ENCODE data around the gene CA5A. TPM values are rescaled to one million over a fixed set of nuclear protein-coding genes. Genes with fewer than 3 reads are reported as not detected.

The CA5A gene
- total and polyA plus RNA-seq, 2 of the 13 experiments (the other 11 are each of a cell fraction or from before 2014, with no cell fraction given), result 66.8 to 106 TPM

DNA sequence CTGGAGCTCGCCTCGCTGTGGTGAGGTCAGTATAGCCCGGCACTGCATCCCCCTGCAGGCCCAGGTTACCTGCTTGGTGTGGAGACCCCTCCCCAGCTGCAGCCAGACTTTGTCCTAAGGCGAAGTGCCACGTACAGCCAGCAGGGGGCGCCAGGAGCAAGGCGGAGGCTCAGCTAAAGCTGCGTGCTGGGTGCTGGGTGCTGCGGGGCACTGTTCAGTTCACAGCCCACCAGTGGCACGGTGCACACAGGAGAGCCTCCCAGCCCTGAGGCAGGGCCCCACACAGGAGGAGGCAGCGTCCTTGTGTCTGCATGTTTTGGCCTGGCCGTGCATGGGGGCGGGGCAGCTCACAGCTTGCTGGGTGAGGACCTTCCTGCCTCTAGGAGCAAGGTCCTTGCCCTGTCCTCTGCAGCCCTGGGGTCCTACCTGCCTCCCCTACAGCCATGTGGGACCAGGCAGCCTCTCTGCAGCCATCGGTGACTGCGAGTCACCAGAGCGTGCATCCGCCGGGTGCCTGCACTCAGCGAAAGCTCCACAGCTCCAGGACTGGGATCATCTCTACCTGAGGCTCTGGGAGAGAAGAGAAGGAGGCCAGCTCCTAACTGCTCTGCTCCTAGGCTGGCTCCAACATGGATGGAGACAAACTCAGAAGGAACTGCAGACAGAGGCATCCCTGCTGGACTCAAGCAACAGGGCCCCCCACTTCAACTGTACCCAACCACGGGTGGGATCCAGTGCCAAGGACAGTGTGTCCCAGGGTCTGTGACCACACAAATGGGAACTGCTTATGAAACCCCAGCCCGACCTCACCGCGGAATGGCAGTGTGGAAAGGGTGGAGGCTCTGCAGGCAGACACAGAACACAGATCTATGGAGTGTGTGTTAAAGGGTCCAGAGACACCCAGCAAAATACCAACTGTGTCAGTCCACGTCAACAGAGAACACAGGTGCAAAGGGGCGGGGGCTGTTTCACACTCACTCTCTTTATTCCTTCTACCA is 86.0 kb downstream of the CA5A start:
- peak; percentile 42 for FAIRE-seq
- TF ChIP-seq, protein P1, sequence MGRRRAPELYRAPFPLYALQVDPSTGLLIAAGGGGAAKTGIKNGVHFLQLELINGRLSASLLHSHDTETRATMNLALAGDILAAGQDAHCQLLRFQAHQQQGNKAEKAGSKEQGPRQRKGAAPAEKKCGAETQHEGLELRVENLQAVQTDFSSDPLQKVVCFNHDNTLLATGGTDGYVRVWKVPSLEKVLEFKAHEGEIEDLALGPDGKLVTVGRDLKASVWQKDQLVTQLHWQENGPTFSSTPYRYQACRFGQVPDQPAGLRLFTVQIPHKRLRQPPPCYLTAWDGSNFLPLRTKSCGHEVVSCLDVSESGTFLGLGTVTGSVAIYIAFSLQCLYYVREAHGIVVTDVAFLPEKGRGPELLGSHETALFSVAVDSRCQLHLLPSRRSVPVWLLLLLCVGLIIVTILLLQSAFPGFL (CRISPR knock-in tag; IDR thresholded peaks at IDR 0.05), result no peak
- TF ChIP-seq SP2 (CRISPR knock-in tag; IDR thresholded peaks at IDR 0.05) (no peak; the same call in 1 of the 2 replicates), CHCHD3 (CRISPR knock-in tag; IDR thresholded peaks at IDR 0.05) (0 out of 2 replicates have a peak, but pooled peaks have one; percentile 10), ZNF17 (CRISPR knock-in tag; IDR thresholded peaks at IDR 0.05) (no peak), CBX1 (IDR thresholded peaks at IDR 0.05; ENCODE audit: low read depth) (peak; percentile 93), PAX8 (CRISPR knock-in tag; IDR thresholded peaks at IDR 0.05; ENCODE audit: borderline replicate concordance) (no peak), ZNF775 (CRISPR knock-in tag; IDR thresholded peaks at IDR 0.05; ENCODE audit: borderline replicate concordance) (no peak), SMAD9 (CRISPR knock-in tag; IDR thresholded peaks at IDR 0.05) (no peak), ETV5 (CRISPR knock-in tag; IDR thresholded peaks at IDR 0.05; ENCODE audit: borderline replicate concordance) (peak; percentile 71), CREM (IDR thresholded peaks at IDR 0.05) (peak; percentile 52; the same call in 1 of the 2 replicates), CREM (CRISPR knock-in tag; IDR thresholded peaks at IDR 0.05) (no peak), ZNF549 (CRISPR knock-in tag; IDR thresholded peaks at IDR 0.05) (no peak), SOX5 (CRISPR knock-in tag; IDR thresholded peaks at IDR 0.05; ENCODE audit: borderline replicate concordance) (peak; percentile 86; the same call in 1 of the 2 replicates), ERF (CRISPR knock-in tag; IDR thresholded peaks at IDR 0.05) (peak; percentile 91)
- TF ChIP-seq, protein P2, sequence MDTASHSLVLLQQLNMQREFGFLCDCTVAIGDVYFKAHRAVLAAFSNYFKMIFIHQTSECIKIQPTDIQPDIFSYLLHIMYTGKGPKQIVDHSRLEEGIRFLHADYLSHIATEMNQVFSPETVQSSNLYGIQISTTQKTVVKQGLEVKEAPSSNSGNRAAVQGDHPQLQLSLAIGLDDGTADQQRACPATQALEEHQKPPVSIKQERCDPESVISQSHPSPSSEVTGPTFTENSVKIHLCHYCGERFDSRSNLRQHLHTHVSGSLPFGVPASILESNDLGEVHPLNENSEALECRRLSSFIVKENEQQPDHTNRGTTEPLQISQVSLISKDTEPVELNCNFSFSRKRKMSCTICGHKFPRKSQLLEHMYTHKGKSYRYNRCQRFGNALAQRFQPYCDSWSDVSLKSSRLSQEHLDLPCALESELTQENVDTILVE (CRISPR knock-in tag; IDR thresholded peaks at IDR 0.05), result no peak
- TF ChIP-seq, protein P3, sequence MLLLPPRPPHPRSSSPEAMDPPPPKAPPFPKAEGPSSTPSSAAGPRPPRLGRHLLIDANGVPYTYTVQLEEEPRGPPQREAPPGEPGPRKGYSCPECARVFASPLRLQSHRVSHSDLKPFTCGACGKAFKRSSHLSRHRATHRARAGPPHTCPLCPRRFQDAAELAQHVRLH (CRISPR knock-in tag; IDR thresholded peaks at IDR 0.05; ENCODE audit: borderline replicate concordance, low read depth), result peak; percentile 96; the same call in 1 of the 2 replicates
- TF ChIP-seq, protein P4, sequence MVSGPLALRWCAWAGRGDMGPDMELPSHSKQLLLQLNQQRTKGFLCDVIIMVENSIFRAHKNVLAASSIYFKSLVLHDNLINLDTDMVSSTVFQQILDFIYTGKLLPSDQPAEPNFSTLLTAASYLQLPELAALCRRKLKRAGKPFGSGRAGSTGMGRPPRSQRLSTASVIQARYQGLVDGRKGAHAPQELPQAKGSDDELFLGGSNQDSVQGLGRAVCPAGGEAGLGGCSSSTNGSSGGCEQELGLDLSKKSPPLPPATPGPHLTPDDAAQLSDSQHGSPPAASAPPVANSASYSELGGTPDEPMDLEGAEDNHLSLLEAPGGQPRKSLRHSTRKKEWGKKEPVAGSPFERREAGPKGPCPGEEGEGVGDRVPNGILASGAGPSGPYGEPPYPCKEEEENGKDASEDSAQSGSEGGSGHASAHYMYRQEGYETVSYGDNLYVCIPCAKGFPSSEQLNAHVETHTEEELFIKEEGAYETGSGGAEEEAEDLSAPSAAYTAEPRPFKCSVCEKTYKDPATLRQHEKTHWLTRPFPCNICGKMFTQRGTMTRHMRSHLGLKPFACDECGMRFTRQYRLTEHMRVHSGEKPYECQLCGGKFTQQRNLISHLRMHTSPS (CRISPR knock-in tag; IDR thresholded peaks at IDR 0.05; ENCODE audit: low read depth), result peak; percentile 100
- TF ChIP-seq, protein P5, sequence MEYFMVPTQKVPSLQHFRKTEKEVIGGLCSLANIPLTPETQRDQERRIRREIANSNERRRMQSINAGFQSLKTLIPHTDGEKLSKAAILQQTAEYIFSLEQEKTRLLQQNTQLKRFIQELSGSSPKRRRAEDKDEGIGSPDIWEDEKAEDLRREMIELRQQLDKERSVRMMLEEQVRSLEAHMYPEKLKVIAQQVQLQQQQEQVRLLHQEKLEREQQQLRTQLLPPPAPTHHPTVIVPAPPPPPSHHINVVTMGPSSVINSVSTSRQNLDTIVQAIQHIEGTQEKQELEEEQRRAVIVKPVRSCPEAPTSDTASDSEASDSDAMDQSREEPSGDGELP (IDR thresholded peaks at IDR 0.05; ENCODE audit: borderline replicate concordance, low read depth), result peak; percentile 74; the same call in 1 of the 2 replicates

More for the DNA sequence above, 86.0 kb downstream of the CA5A start:
- H3K27me3 ChIP-seq (ENCODE audit: control insufficient read depth in 1 of 2, insufficient read depth in 2 of 2, low read length in 2 of 2), result no peaks in the 10 kb centered on the region
- no TSS peak for BruUV-seq (replicated peaks)
- no peaks in the 10 kb centered on the region for H3K9me3 ChIP-seq (ENCODE audit: low read length)
- ATAC-seq (peak; percentile 69), DNase-seq (ENCODE audit: low spot score) (peak; percentile 91)
- H4K20me1 ChIP-seq (ENCODE audit: insufficient read depth, low read length), result no peaks in the 10 kb centered on the region
- 39% methylated on average over 15 of the region's 25 CpGs for WGBS (ENCODE audit: low lambda C conversion rate)
- peaks cover 99% of the 10 kb centered on the region for H3K4me1 ChIP-seq (ENCODE audit: insufficient read depth, low read length)
- H3K79me2 ChIP-seq (ENCODE audit: insufficient read depth, low read length), result peaks cover 80% of the 10 kb centered on the region
- H3K9ac ChIP-seq (ENCODE audit: insufficient read depth, low read depth, low read length), result peak overlapping the region; percentile 79
- peak overlapping the region; percentile 98 for H3K27ac ChIP-seq (ENCODE audit: extremely low read length, insufficient read depth, low read length)
- peak overlapping the region; percentile 37 for H3K4me2 ChIP-seq (ENCODE audit: low read depth, low read length)
- H3K36me3 ChIP-seq (replicated peaks in 1 of 2; ENCODE audit: control insufficient read depth in 1 of 2, insufficient read depth in 2 of 2, low read length in 2 of 2), result peaks cover 34 to 58% of the 10 kb centered on the region in 2 experiments
- in situ Hi-C loops (cut with HindIII; ENCODE audit: extremely low pct_ligation_motif_present, low pct_unique_long_range_greater_than_20kb), result loop anchor here (5.0 to 25.0 kb wide), 2 partner anchors 73 to 463 kb away; partner anchors contain the start of genes FBXO31 and MAP1LC3B
- CTCF ChIA-PET (ENCODE audit: low intra/inter-chr PET ratio, low total read pairs), result interaction anchor here (0.6 to 5.4 kb wide), 4 partner anchors 16 to 72 kb away, joined by 3 to 47 read pairs (median 23); no protein-coding TSS in a partner anchor
- H3K4me3 ChIP-seq (replicated peaks in 1 of 3; ENCODE audit: insufficient read depth in 1 of 3, low read depth in 2 of 3, low read length in 3 of 3), result no peak overlapping the region; a peak in 1 of 6 replicates
- intact Hi-C loops (cut with micrococcal nuclease; ENCODE audit: unreplicated experiment), result loop anchor here (1.0 to 10.0 kb wide), 2 partner anchors 21 to 466 kb away; partner anchors contain the start of gene FBXO31
- H2AFZ ChIP-seq (ENCODE audit: low read length), result no peak overlapping the region
- POLR2A ChIA-PET, result interaction anchor here (0.6 to 9.4 kb wide), 16 partner anchors 9 to 654 kb away, joined by 3 to 399 read pairs (median 4); partner anchors contain the start of genes BANP, CA5A, KLHDC4 and SLC7A5
